Neural progenitor cell (in vitro differentiated cells): ENCODE data around the gene RNF32. TPM values are rescaled to one million over a fixed set of nuclear protein-coding genes. Genes with fewer than 3 reads are reported as not detected.

Source experiments
- DNase-seq: peaks from one replicate; pipeline ENCODE4 v3.0.0-alpha.2; 2016; ENCODE audit warnings: low spot score
- H2AFZ ChIP-seq: fragments of 200-600 bp; sonication (generic); replicated peaks from 2 replicates; pipeline ENCODE4 v1.6.1; 2016; ENCODE audit warnings: antibody characterized with exemption
- H3F3A ChIP-seq: fragments of 200-600 bp; sonication (generic); 2 replicates; pipeline ENCODE4 v1.6.1; 2016; ENCODE audit warnings: antibody characterized with exemption, low read depth
- H3K27ac ChIP-seq: fragments of 200-600 bp; sonication (generic); 2 replicates; pipeline ENCODE4 v1.5.1; 2016; ENCODE audit warnings: mild to moderate bottlenecking
- H3K27me3 ChIP-seq: fragments of 200-600 bp; sonication (generic); 2 replicates; pipeline ENCODE4 v1.6.1; 2016; ENCODE audit warnings: mild to moderate bottlenecking, moderate library complexity
- H3K36me3 ChIP-seq: fragments of 200-600 bp; sonication (generic); 2 replicates; pipeline ENCODE4 v1.5.1; 2016
- H3K4me1 ChIP-seq: fragments of 200-600 bp; sonication (generic); 2 replicates; pipeline ENCODE4 v1.6.1; 2016; ENCODE audit warnings: mixed run types
- H3K4me2 ChIP-seq: fragments of 200-600 bp; sonication (generic); 2 replicates; pipeline ENCODE4 v1.6.1; 2016
- H3K4me3 ChIP-seq: fragments of 200-600 bp; sonication (generic); 2 replicates; pipeline ENCODE4 v1.5.1; 2016
- H3K79me2 ChIP-seq: fragments of 200-600 bp; sonication (generic); 2 replicates; pipeline ENCODE4 v1.6.1; 2016; ENCODE audit warnings: low read depth
- H3K9ac ChIP-seq: fragments of 200-600 bp; sonication (generic); 2 replicates; pipeline ENCODE4 v1.6.1; 2016
- H3K9me3 ChIP-seq: fragments of 200-600 bp; sonication (generic); 2 replicates; pipeline ENCODE4 v1.5.1; 2016; ENCODE audit warnings: low read depth
- H4K20me1 ChIP-seq: fragments of 200-600 bp; sonication (generic); 2 replicates; pipeline ENCODE4 v1.6.1; 2016; ENCODE audit warnings: low read depth
- H3K27ac Mint-ChIP-seq: 3 replicates; pipeline ENCODE4 v1.8.0; 2021; ENCODE audit warnings: mixed read lengths
- H3K27me3 Mint-ChIP-seq: 2 replicates; pipeline ENCODE4 v1.8.0; 2022; ENCODE audit warnings: low read depth, mild to moderate bottlenecking, inconsistent platforms, moderate library complexity, mixed read lengths; ENCODE audit not compliant: insufficient read depth
- H3K36me3 Mint-ChIP-seq: 3 replicates; pipeline ENCODE4 v1.8.0; 2021; ENCODE audit warnings: mixed read lengths
- H3K4me1 Mint-ChIP-seq: 3 replicates; pipeline ENCODE4 v1.8.0; 2021; ENCODE audit warnings: mixed read lengths
- H3K4me3 Mint-ChIP-seq: 3 replicates; pipeline ENCODE4 v1.8.0; 2021; ENCODE audit warnings: mild to moderate bottlenecking, moderate library complexity, mixed read lengths
- H3K9me3 Mint-ChIP-seq: 3 replicates; pipeline ENCODE4 v1.8.0; 2020; ENCODE audit warnings: mixed read lengths
- EZH2 ChIP-seq: fragments of 200-600 bp; sonication (generic); IDR thresholded peaks from 2 replicates; pipeline ENCODE4 v1.6.1; 2017; ENCODE audit warnings: antibody characterized with exemption, mild to moderate bottlenecking, moderate library complexity
- EZH2phosphoT487 ChIP-seq: fragments of 200-600 bp; sonication (generic); IDR thresholded peaks from 2 replicates; pipeline ENCODE4 v1.6.1; 2017; ENCODE audit warnings: antibody characterized with exemption
- total RNA-seq: library from RNA; depleted of rRNA; stranded (reverse); fragments of >200 nt; gene quantifications from 2 replicates; pipeline ENCODE4 v1.2.3, GENCODE V29; 2015; ENCODE audit warnings: low replicate concordance
- TF ChIP-seq, protein P1 (sequence below): fragments of 200-600 bp; sonication (generic); IDR thresholded peaks from 2 replicates; pipeline ENCODE4 v1.5.1; 2017; ENCODE audit warnings: antibody characterized with exemption, mild to moderate bottlenecking

RNF32 gene
- total RNA-seq, 1 donor from 2014 or later: 3.0 TPM

DNA sequence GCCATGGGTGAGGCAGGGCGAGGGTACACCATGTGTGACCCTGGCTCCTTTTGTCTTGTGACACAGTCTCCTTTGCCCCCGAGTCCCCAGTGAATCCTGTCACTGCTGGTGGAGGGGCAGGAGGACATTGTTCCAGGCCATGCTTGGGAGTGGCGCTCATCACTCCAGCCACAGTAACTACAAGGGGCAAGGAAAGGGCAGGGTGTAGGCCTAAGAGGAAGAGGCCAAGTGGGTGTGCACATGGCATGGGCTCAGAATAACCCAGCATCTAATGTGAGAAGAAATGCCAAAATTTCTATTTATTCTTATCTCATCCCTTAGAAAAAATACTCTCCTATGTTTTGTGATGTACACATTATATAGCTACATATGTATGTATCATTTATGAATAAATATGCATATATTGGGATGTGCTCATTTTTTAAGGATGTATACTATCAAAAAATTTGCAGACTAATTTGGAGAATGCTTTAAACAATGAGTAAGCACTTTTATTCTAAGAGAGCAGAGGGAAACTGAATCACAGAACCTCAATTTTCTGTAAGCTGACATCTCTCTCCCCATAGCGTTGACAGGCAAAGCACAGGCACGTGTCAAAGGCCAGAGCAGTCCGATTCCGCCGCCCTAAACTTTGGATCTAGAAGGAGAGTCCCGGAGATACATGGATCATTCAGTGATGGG is 36.9 kb downstream of the RNF32 start:
- Mint-ChIP-seq H3K27ac (no peak overlapping the region), H3K4me1 (peaks cover 13% of the 10 kb centered on the region), H3K27me3 (peaks cover 3% of the 10 kb centered on the region), H3K4me3 (no peak overlapping the region), H3K36me3 (peaks cover 26% of the 10 kb centered on the region), H3K9me3 (no peaks in the 10 kb centered on the region)
- H3K9ac ChIP-seq: no peak overlapping the region
- H4K20me1 ChIP-seq: no peaks in the 10 kb centered on the region
- DNase-seq: no peak
- H3K79me2 ChIP-seq: no peaks in the 10 kb centered on the region
- H2AFZ ChIP-seq: no peak overlapping the region
- H3K4me2 ChIP-seq: no peak overlapping the region
- no peaks in the 10 kb centered on the region for H3K36me3 ChIP-seq
- H3K27ac ChIP-seq: no peak overlapping the region
- peaks cover 22% of the 10 kb centered on the region for H3F3A ChIP-seq
- H3K4me1 ChIP-seq: peaks cover 28% of the 10 kb centered on the region
- no peak overlapping the region for H3K4me3 ChIP-seq
- H3K9me3 ChIP-seq: no peaks in the 10 kb centered on the region
- no peaks in the 10 kb centered on the region for H3K27me3 ChIP-seq
- TF ChIP-seq, protein P1, sequence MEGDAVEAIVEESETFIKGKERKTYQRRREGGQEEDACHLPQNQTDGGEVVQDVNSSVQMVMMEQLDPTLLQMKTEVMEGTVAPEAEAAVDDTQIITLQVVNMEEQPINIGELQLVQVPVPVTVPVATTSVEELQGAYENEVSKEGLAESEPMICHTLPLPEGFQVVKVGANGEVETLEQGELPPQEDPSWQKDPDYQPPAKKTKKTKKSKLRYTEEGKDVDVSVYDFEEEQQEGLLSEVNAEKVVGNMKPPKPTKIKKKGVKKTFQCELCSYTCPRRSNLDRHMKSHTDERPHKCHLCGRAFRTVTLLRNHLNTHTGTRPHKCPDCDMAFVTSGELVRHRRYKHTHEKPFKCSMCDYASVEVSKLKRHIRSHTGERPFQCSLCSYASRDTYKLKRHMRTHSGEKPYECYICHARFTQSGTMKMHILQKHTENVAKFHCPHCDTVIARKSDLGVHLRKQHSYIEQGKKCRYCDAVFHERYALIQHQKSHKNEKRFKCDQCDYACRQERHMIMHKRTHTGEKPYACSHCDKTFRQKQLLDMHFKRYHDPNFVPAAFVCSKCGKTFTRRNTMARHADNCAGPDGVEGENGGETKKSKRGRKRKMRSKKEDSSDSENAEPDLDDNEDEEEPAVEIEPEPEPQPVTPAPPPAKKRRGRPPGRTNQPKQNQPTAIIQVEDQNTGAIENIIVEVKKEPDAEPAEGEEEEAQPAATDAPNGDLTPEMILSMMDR: no peak
- TF ChIP-seq EZH2phosphoT487 (no peak), EZH2 (no peak)

DNA sequence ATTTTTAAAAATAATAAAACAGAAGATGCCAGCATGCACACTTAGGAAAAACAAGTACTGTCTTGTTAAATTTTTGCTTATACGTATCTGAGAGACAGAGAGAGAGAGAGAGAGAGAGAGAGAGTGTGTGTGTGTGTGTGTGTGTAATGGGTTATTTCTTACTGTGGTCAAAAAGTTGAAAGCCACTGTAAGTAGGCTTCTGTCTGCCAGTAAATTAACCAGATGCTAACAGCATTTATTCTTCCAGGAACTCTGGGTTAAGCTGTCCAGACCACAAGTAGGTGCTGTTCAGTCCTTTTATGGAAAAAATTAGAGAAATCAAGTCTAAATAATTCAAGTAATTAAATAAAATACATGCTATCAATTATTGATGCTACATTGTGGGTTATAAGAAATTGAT is 39.7 kb downstream of the RNF32 start:
- H4K20me1 ChIP-seq: no peaks in the 10 kb centered on the region
- DNase-seq: no peak
- TF ChIP-seq, protein P1: no peak
- no peak for TF ChIP-seq EZH2phosphoT487
- TF ChIP-seq EZH2: no peak
- H3F3A ChIP-seq: peaks cover under 1% of the 10 kb centered on the region
- H3K27me3 ChIP-seq: no peaks in the 10 kb centered on the region
- H3K4me3 ChIP-seq: no peak overlapping the region
- Mint-ChIP-seq H3K9me3 (no peaks in the 10 kb centered on the region), H3K4me3 (no peak overlapping the region), H3K27me3 (peaks cover 3% of the 10 kb centered on the region), H3K36me3 (peaks cover 13% of the 10 kb centered on the region), H3K27ac (no peak overlapping the region), H3K4me1 (no peaks in the 10 kb centered on the region)
- H3K9me3 ChIP-seq: no peaks in the 10 kb centered on the region
- no peak overlapping the region for H3K27ac ChIP-seq
- H3K79me2 ChIP-seq: no peaks in the 10 kb centered on the region
- no peak overlapping the region for H3K4me2 ChIP-seq
- no peak overlapping the region for H2AFZ ChIP-seq
- H3K4me1 ChIP-seq: peaks cover under 1% of the 10 kb centered on the region
- H3K9ac ChIP-seq: no peak overlapping the region
- no peaks in the 10 kb centered on the region for H3K36me3 ChIP-seq

DNA sequence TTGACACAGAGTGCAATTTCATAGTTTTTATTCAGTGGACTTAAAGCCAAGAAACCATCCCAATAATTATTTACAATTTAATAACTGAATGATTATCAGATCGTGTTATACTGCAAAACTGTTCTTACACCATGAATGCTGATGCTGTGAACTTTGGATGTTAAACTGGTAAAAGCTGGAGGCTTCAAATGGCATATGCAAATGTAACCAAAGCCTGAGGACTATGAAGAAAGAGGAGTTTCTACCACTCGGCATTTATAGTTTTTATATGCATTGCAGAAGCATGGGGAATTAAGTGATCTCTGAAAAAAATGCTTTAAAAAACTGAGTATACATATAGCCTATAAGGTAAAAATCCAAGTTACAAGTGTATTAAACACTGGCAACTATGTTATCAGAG is 42.4 kb downstream of the RNF32 start:
- Mint-ChIP-seq H3K27me3 (peaks cover 3% of the 10 kb centered on the region), H3K36me3 (peaks cover 3% of the 10 kb centered on the region), H3K4me1 (no peaks in the 10 kb centered on the region), H3K4me3 (no peak overlapping the region), H3K27ac (no peak overlapping the region), H3K9me3 (no peaks in the 10 kb centered on the region)
- Histone ChIP-seq H3K9ac (no peak overlapping the region), H4K20me1 (no peaks in the 10 kb centered on the region), H3K27me3 (no peaks in the 10 kb centered on the region), H3K4me2 (no peak overlapping the region), H3K4me1 (no peaks in the 10 kb centered on the region), H3K79me2 (no peaks in the 10 kb centered on the region), H3K27ac (no peak overlapping the region), H3K36me3 (no peaks in the 10 kb centered on the region), H2AFZ (no peak overlapping the region), H3F3A (no peaks in the 10 kb centered on the region), H3K9me3 (no peaks in the 10 kb centered on the region), H3K4me3 (no peak overlapping the region)
- DNase-seq: no peak
- TF ChIP-seq EZH2 (no peak), EZH2phosphoT487 (no peak)
- TF ChIP-seq, protein P1: no peak
